IMR-90 (cell line): ENCODE data around the gene FNIP1. TPM values are rescaled to one million over a fixed set of nuclear protein-coding genes. Genes with fewer than 3 reads are reported as not detected.

ENCODE experiments used
- ATAC-seq: fragments of 200-7000 bp; cut with Tn5 transposase; 2 replicates; pipeline ENCODE4 v1.9.1; 2020; ENCODE audit warnings: low read depth, mild to moderate bottlenecking, moderate library complexity
- BruUV-seq: library from RNA; stranded (reverse); fragments of 400-500 nt; replicated peaks from 2 replicates; lab custom pipeline; 2021; lab: Mats Ljungman, UMichigan
- CTCF ChIA-PET: fragments of 300-600 bp; formaldehyde crosslinking; extraction: SDS; loops from one replicate; lab custom pipeline; 2021; ENCODE audit warnings: antibody characterized with exemption; lab: Yijun Ruan, JAX
- POLR2A ChIA-PET: fragments of 300-600 bp; sonication (Branson Sonifier 250); formaldehyde crosslinking; loops from one replicate; lab custom pipeline; 2022; ENCODE audit warnings: antibody characterized with exemption; ENCODE audit not compliant: unreplicated experiment; lab: Charles Lee
- DNase-seq: peaks from one replicate; pipeline ENCODE4 v3.0.0; 2013
- H2AFZ ChIP-seq: replicated peaks from 2 replicates; pipeline ENCODE3; 2013; ENCODE audit warnings: low read length, mild to moderate bottlenecking; ENCODE audit not compliant: poor library complexity
- H2AK5ac ChIP-seq: 2 replicates; pipeline ENCODE4 v1.6.1; 2013; ENCODE audit warnings: low read depth, low read length, inconsistent platforms
- H2AK9ac ChIP-seq: replicated peaks from 2 replicates; pipeline ENCODE3; 2013; ENCODE audit warnings: mild to moderate bottlenecking, low read depth, low read length, moderate library complexity; ENCODE audit not compliant: poor library complexity
- H2BK120ac ChIP-seq: 2 replicates; pipeline ENCODE4 v1.6.1; 2013; ENCODE audit warnings: low read depth, low read length, inconsistent platforms
- H2BK15ac ChIP-seq: 3 replicates; pipeline ENCODE4 v1.6.1; 2013; ENCODE audit warnings: low read depth, low read length, inconsistent platforms
- H2BK20ac ChIP-seq: 2 replicates; pipeline ENCODE4 v1.6.1; 2013; ENCODE audit warnings: low read depth, mild to moderate bottlenecking, inconsistent platforms, low read length, moderate library complexity
- H2BK5ac ChIP-seq: 2 replicates; pipeline ENCODE4 v1.6.1; 2013; ENCODE audit warnings: mild to moderate bottlenecking, low read depth, low read length, inconsistent platforms; ENCODE audit not compliant: poor library complexity, severe bottlenecking
- H3K14ac ChIP-seq: replicated peaks from 2 replicates; pipeline ENCODE4 v1.6.1; 2013; ENCODE audit warnings: low read depth, low read length, inconsistent platforms
- H3K18ac ChIP-seq: 2 replicates; pipeline ENCODE4 v1.6.1; 2013; ENCODE audit warnings: low read depth, low read length, control low read depth
- H3K23ac ChIP-seq: 2 replicates; pipeline ENCODE4 v1.6.1; 2013; ENCODE audit warnings: low read depth, low read length, inconsistent platforms
- H3K27ac ChIP-seq: 2 replicates; pipeline ENCODE4 v1.5.1; 2013; ENCODE audit warnings: mild to moderate bottlenecking, control low read depth, low read length; ENCODE audit not compliant: insufficient read depth
- H3K27me3 ChIP-seq: 2 replicates; pipeline ENCODE4 v1.6.1; 2013; ENCODE audit warnings: low read length; ENCODE audit not compliant: control insufficient read depth, insufficient read depth
- H3K36me3 ChIP-seq: 2 replicates; pipeline ENCODE4 v1.6.1; 2013; ENCODE audit warnings: low read length, mixed read lengths; ENCODE audit not compliant: control insufficient read depth, insufficient read depth
- H3K4ac ChIP-seq: 2 replicates; pipeline ENCODE4 v1.6.1; 2013; ENCODE audit warnings: low read depth, low read length, inconsistent platforms
- H3K4me1 ChIP-seq: 2 replicates; pipeline ENCODE4 v1.6.1; 2013; ENCODE audit warnings: low read length, mixed read lengths; ENCODE audit not compliant: control insufficient read depth, insufficient read depth
- H3K4me2 ChIP-seq: 2 replicates; pipeline ENCODE4 v1.6.1; 2013; ENCODE audit warnings: low read depth, mild to moderate bottlenecking, control low read depth, low read length, moderate library complexity
- H3K4me3 ChIP-seq: 2 replicates; pipeline ENCODE4 v1.5.1; 2013; ENCODE audit warnings: low read depth, mild to moderate bottlenecking, control low read depth, low read length, moderate library complexity; ENCODE audit not compliant: insufficient read depth
- H3K56ac ChIP-seq: 2 replicates; pipeline ENCODE4 v1.6.1; 2013; ENCODE audit warnings: low read length, inconsistent platforms; ENCODE audit not compliant: insufficient read depth; ENCODE audit errors: extremely low read depth
- H3K79me1 ChIP-seq, 2 experiments: 2 replicates each; pipeline ENCODE4 v1.6.1; 2013; ENCODE audit warnings: low read length in 2 of 2, inconsistent platforms in 1 of 2, low read depth in 1 of 2
- H3K9ac ChIP-seq: 2 replicates; pipeline ENCODE4 v1.6.1; 2013; ENCODE audit warnings: low read depth, low read length, control low read depth
- H3K9me1 ChIP-seq: 2 replicates; pipeline ENCODE4 v1.6.1; 2013; ENCODE audit warnings: low read length, inconsistent platforms; ENCODE audit not compliant: insufficient read depth
- H3K9me3 ChIP-seq: 2 replicates; pipeline ENCODE4 v1.6.1; 2013; ENCODE audit warnings: low read length; ENCODE audit not compliant: control insufficient read depth, insufficient read depth
- H4K20me1 ChIP-seq: 2 replicates; pipeline ENCODE4 v1.6.1; 2013; ENCODE audit warnings: low read length, inconsistent platforms; ENCODE audit not compliant: insufficient read depth
- H4K5ac ChIP-seq: 2 replicates; pipeline ENCODE4 v1.6.1; 2013; ENCODE audit warnings: mild to moderate bottlenecking, low read depth, low read length, control low read depth
- H4K8ac ChIP-seq, 2 experiments: 2 replicates each; pipeline ENCODE4 v1.6.1; 2013; ENCODE audit warnings: low read depth in 2 of 2, low read length in 2 of 2, control low read depth in 1 of 2, inconsistent platforms in 1 of 2
- H4K91ac ChIP-seq: 2 replicates; pipeline ENCODE4 v1.6.1; 2013; ENCODE audit warnings: low read depth, low read length, inconsistent platforms; ENCODE audit not compliant: insufficient read depth
- MAZ ChIP-seq: IDR thresholded peaks from 2 replicates; pipeline ENCODE4 v1.6.1; 2012; ENCODE audit warnings: low read depth, mild to moderate bottlenecking, low read length, improper control_type of control experiment, moderate library complexity, borderline replicate concordance
- RAD21 ChIP-seq: IDR thresholded peaks from 2 replicates; pipeline ENCODE4 v1.6.1; 2012; ENCODE audit warnings: low read length, improper control_type of control experiment
- WGBS, 2 experiments: methylation state at CpG; one replicate each; pipeline versions ENCODE4 v1.1.5 to v1.1.7; 2013; ENCODE audit warnings: missing lambda C conversion rate in 2 of 2; ENCODE audit not compliant: insufficient read length in 1 of 2; ENCODE audit errors: extremely low coverage in 2 of 2; 5-methylcytosine and 5-hydroxymethylcytosine counted together
- dilution Hi-C: fragments of 300-500 bp; cut with HindIII; formaldehyde crosslinking; loops from one replicate; pipeline ENCODE4 v1.14.3; 2018; ENCODE audit warnings: low sequenced_read_pairs; ENCODE audit not compliant: unreplicated experiment
- in situ Hi-C: fragments of 300-500 bp; cut with MboI; formaldehyde crosslinking; loops from 3 replicates; pipeline ENCODE4 v1.14.3; 2019; ENCODE audit warnings: low sequenced_read_pairs, inconsistent platforms, mixed read lengths
- intact Hi-C: fragments of 100-400 bp; cut with micrococcal nuclease; formaldehyde crosslinking; loops from 2 replicates; pipeline ENCODE4 v1.10.0; 2022
- polyA plus RNA-seq, 3 experiments: library from polyadenylated mRNA; depleted of rRNA; stranded (reverse); fragments of >200 nt; gene quantifications; 2 replicates each; pipeline ENCODE4 v1.2.3, GENCODE V29; 2012; ENCODE audit warnings: low replicate concordance in 1 of 3
- total RNA-seq: library from RNA; depleted of rRNA; stranded (reverse); fragments of >200 nt; gene quantifications from 2 replicates; pipeline ENCODE4 v1.2.3, GENCODE V29; 2012

Gene FNIP1
- total and polyA plus RNA-seq, 2 of the 4 experiments (the other 2 are of a cell fraction), result 5.6 to 34.1 TPM

DNA sequence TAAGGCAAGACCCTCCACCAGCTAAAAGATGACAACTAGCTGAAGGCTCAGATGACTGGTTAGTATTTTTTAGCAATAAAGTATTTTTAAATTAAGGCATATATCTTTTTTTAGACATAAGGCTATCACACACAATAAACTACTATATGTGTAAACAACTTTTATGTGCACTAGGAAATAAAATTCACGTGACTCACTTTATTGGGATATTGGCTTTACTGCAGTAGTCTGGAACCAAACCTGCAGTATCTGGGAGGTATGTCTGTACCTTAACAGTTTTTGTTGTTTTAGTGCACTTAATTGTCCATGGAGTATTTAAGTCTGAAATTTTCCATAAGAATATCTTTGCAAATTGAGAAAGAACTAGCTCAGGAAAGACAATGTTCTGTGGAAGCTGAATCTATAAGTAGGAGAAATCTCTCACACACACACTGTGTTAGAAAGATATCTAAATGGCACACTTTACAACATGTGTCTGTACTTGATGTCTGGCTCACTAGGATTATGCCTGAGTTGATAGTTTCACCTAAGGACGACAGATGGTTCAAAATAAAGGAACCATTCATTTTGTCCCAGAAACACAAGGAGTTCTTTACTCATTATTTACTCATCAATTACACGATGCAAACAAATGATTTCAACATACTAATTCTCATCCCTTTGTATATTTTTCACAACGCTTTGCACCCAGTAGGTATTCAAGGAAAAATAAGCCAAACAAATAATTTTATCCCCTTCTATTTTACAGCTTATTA is 166.4 kb downstream of the FNIP1 start:
- Histone ChIP-seq H2BK5ac (peak overlapping the region; percentile 36), H4K91ac (no peak overlapping the region), H3K4me1 (peaks cover 2% of the 10 kb centered on the region; the same call in 1 of the 2 replicates), H2BK20ac (no peak overlapping the region), H3K9me3 (no peaks in the 10 kb centered on the region), H3K4me2 (peak overlapping the region; percentile 32; the same call in 1 of the 2 replicates), H4K8ac (no peak overlapping the region), H3K56ac (no peak overlapping the region), H3K27me3 (no peaks in the 10 kb centered on the region), H3K4me3 (no peak overlapping the region), H2AK5ac (no peak overlapping the region), H3K9me1 (peaks cover 3% of the 10 kb centered on the region; the same call in 1 of the 2 replicates), H2BK120ac (no peak overlapping the region), H4K5ac (no peak overlapping the region), H3K36me3 (no peaks in the 10 kb centered on the region), H3K27ac (no peak overlapping the region), H3K9ac (no peak overlapping the region), H3K14ac (no peak overlapping the region), H3K23ac (no peak overlapping the region), H3K4ac (no peak overlapping the region), H2BK15ac (no peak overlapping the region), H3K18ac (no peak overlapping the region), H2AK9ac (no peak overlapping the region), H4K20me1 (peaks cover 13% of the 10 kb centered on the region; the same call in 1 of the 2 replicates), H2AFZ (no peak overlapping the region), H3K79me1 (peaks cover 10 to 67% of the 10 kb centered on the region in 2 experiments)
- ChIA-PET POLR2A (no interaction called here), CTCF (interaction anchor here (0.8 to 1.2 kb wide), 2 partner anchors 17 to 41 kb away, joined by 3 read pairs; no protein-coding TSS in a partner anchor)
- TF ChIP-seq RAD21 (no peak), MAZ (no peak)
- no TSS peak for BruUV-seq
- in situ Hi-C loops (no loop called here), dilution Hi-C loops (no loop called here), intact Hi-C loops (no loop called here)
- ATAC-seq, result no peak
- no peak for DNase-seq
- 40% methylated on average over 2 of the region's 4 CpGs; no CpG with 5 or more reads in 1 of the 2 experiments for WGBS, 2 experiments
